GM18858 (cell line): ENCODE data around the gene PTBP1.

Experiments
- ATAC-seq: cut with Tn5 transposase; IDR thresholded peaks from one replicate; pipeline ENCODE4 v1.9.1; 2021; ENCODE audit not compliant: unreplicated experiment

The PTBP1 gene

GRCh38 chr19:795691-796581 is 1.3 kb upstream of the PTBP1 start:
- ATAC-seq = no peak

- ATAC-seq = peak; percentile 28
Measured at GRCh38 chr19:797528-798414, 519 bp downstream of the PTBP1 start.

DNA sequence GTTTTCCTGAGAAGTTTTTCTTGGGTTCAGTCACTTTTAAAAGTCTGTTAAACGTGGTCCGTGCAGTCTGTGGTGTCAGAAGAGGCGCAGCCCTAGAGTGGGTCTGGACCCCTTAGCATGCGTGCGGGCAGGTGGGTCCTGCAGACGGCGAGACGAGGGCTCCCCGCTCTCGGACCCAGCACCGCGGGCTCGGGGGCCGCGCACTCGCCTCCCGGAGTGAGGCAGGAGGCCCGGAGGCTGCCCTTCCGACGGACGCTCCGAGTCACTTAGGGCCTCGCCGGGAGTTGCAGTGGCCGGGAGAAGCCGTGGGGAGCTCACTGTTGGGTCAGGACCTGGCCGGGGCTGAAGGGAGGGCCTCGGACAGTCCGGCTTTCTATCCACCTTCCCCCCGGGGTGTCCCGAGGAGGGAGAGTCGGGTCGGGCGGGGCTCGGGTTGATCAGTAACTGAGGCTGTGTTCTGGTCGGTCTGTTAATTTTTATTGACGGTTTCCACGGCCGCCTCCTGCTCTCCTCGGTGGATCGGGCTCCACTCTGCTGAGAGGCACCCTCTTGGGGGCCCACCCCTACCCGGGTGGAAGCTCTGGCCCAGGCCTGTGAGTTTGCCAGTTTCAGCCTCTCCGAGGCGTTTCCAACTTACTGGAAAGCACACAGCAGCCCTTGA is 1.3 kb downstream of the PTBP1 start:
- no peak for ATAC-seq

DNA sequence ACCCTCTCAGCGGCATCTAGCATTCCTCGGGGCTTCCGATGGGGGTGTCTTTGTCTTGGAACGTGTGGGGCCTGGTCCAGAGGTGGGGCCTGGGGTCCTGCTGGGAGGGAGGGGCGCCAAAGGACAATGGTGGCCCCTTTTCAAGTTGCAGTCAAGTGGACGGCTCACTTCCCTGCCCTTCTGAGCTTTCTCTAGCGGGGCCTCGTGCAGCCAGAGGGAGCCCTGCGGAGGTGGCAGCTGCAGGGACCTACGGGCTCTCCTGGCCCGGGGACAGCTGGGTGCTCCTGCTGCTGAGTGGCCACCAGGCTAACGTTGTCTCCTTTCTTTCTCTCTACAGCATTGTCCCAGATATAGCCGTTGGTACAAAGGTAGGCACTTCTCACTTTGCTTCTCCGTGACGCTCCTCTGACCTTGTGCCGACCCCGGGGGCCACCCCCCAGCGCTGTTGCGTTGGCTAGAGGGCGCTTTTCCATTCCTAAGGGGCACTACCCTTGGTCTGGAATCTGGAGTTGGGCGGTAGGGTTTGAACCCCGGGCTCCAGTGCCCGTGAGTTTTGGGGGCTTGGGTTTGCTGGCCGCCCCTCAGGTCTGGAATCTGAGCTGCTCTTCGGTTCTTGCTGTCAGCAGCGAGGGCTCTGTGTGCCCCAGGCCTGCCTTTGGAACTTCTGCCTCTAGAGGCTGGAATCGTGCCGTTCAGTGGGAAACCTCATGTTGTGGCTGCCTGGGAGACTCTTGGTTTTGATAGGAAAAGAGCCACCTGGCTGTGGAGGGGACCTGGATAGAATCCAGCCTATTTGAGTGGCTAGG is 2.0 kb downstream of the PTBP1 start:
- no peak for ATAC-seq

DNA sequence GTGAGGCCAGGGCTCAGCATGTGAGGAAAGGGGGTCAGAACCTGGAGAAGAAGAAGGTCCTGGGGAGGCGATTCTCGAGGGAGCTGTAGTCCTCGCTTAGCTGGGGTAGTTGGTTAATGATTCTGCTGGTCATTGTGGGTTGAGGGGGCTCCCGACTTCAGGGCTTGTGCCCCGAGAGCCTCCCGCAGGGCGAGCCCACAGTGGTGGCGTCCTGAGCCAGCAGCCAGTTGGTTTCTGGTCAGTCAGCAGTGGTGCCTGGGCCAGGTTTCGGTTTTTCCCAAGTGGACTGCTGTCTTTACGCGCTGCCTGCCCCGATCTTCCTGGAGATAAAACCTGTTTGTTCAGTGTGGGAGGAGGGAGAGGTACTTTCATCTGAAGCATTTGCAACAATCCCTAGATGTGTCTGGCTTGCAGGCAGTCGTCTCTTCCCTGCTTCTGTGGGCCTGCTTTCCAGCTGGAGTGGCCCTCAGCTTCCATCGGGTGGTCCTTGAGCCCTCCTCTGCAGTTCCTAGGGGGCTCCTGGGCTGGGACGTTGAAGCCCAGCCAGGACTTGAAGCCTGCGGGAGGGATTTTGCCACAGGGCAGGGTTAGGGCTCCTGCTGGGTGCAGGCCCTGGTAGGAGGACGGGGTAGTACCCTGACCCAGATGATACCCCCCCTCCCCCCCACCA is 3.2 kb downstream of the PTBP1 start:
- ATAC-seq = no peak

DNA sequence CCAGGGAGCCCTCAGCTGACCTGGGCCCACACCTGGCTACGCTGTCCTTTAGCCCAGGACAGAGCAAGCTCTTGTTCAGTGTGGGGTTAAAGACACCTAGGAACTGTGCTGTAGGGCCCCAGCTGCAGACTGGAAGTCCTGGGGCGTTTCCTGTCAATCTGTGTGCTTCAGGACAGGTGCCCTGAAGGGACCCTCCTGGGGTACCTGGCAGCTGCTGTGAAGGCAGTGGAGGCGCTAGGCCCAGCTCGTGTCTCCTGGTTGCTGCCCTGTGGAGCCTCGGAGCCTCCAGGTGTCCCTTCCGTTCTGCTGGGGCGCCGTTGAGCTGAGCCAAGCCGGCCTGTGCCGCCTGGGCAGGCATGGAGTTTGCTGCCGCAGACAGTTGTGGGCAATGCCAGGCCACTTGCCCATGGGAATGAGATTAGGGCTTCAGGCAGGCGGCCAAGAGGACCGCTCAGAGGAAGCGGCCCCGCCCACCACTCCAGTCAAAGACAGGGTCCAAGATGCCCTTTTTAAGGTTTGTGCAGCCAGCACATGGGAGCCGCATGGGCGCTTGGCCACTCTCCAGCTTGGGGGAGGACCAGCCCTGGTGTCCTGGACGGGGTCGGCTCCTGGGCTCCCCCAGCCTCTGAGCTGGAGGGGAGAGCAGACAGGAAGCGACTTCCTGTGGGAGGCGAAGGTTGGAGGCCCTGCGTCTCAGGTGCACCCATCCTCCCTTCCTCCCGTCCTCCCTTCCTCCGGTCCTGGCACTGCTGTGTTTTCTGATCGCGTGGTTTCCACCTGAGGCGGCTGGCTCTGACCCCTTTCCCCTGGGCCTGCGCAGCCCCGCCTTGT is 4.0 kb downstream of the PTBP1 start:
- no peak for ATAC-seq

DNA sequence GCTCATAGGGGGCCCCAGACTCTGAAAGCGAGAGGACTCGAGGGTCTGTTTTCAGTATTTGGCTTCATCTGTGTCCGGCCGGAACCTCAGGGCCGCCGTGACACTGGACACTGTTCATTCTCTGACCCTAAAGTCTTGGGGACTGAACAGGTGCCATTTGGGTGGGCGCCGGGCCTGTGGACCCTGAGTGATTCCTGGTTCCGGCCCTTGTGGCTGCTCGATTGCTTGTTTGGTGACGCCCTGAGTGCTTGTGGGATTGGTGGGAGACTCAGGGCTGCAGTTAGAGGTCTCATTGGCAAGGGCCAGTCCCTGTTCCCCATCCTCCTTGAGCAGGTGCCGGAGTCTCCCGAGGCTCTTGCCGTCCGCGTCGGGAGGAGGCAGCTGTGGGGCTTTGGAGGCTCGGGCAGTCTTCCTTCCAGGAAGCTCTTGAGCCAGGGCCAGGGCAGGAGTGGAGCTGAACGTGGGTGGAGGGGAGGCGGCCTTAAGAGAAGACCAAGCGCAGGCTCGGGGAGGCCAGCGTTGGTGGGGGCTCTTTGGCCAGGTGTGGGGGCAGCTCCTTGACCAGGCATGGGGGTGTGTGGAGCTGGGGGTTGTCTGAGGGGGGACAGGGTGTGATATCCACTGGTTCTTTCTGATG is 4.7 kb downstream of the PTBP1 start:
- no peak for ATAC-seq

- no peak for ATAC-seq
Measured at GRCh38 chr19:802498-803098, 5.3 kb downstream of the PTBP1 start.

- ATAC-seq = no peak
Measured at GRCh38 chr19:803099-803561, 5.9 kb downstream of the PTBP1 start.

GRCh38 chr19:803686-804418 is 6.6 kb downstream of the PTBP1 start:
- no peak for ATAC-seq

- no peak for ATAC-seq
Measured at GRCh38 chr19:804419-805165, 7.3 kb downstream of the PTBP1 start.

DNA sequence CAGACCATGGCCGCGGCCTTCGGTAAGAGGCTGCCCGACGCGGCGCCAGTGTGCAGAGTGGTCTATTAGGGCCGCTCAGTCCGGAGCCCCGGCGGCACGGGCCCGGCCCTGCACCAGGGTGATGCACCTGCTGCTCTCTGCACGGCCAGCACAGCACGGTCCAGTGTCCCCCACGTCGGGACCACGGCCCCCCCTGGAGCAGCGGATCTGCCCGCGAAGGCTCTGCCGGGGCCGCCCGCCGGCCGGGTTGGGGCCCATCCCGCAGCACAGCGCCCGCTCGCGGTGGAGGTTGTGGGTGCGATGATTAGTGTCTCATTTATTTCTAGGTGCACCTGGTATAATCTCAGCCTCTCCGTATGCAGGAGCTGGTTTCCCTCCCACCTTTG is 7.9 kb downstream of the PTBP1 start:
- ATAC-seq = no peak

DNA sequence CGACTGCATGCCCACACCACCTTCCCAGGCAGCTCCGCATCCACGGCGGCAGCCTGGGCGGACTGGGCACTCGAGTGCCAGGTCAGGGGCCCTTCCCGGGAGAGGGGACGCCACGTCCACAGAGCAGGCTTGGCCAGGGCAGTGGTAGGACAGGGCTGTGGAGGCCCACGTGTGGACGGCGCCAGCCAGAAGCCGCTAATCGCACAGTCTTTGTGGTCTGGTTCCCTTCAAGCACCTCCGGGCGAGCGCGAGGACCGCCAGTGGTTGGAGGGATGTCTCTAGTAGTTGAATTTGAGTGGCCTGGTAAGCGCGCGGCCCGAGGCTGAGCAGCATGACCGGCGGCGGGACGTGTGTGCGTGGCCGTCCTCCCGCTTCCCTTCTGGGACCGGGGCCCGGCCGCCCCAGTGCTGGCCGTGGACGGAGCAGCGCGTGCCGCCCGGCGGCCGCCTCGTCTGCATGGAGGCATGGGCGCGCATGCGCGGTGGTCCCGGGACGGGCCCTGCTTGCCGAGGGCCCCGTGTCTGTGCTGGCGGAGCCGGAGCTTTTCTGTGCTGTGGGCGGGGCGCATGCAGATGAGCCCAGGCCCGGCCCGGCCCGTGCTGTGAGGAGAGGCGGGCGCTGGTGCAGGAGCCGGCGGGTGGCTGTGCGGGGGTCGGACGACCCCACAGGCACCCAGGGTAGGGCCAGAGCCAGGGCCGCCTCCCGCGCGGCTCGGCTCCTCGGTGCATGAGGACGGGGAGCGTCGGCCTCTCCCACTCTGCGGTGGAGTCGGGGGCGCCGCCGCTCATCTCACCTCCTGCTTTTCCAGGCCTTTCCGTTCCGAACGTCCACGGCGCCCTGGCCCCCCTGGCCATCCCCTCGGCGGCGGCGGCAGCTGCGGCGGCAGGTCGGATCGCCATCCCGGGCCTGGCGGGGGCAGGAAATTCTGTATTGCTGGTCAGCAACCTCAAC is 8.6 kb downstream of the PTBP1 start:
- ATAC-seq = no peak

DNA sequence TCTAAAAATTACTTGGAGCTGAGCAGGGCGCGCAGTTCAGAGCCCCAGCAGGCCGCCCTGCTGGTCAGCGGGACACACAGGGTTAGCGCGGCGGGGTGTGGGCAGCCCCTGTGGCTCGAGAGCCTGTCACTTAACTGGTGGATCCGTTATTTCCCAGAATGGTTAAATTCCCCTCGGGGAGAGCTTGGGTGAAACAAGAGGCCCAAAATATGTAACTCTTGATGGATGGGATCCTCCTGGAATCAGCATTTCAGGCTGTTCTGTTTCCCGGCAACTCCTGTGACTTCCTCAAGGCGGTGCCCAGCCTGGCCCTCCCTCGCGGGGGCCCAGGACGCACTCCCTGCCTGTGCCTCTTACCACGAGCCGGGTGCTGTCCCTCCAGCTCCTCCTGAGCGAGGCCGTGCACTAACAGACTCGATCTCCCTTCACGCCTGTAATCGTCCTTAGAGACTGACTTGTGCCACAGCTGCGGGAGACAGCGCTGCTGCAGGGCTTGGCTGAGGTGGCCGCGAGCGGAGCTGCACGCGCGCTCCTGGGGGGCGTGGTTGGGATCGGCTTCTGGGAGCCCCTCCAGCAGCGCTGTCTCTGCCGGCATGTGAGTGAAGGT is 9.7 kb downstream of the PTBP1 start:
- ATAC-seq = no peak
